ENCODE measurements around the gene SMIM22.
"Not testable (repeated sequence)": the region's sequence is repeated elsewhere in the genome, so short reads cannot be mapped to it uniquely, and the experiment has no call there.

The SMIM22 gene

DNA sequence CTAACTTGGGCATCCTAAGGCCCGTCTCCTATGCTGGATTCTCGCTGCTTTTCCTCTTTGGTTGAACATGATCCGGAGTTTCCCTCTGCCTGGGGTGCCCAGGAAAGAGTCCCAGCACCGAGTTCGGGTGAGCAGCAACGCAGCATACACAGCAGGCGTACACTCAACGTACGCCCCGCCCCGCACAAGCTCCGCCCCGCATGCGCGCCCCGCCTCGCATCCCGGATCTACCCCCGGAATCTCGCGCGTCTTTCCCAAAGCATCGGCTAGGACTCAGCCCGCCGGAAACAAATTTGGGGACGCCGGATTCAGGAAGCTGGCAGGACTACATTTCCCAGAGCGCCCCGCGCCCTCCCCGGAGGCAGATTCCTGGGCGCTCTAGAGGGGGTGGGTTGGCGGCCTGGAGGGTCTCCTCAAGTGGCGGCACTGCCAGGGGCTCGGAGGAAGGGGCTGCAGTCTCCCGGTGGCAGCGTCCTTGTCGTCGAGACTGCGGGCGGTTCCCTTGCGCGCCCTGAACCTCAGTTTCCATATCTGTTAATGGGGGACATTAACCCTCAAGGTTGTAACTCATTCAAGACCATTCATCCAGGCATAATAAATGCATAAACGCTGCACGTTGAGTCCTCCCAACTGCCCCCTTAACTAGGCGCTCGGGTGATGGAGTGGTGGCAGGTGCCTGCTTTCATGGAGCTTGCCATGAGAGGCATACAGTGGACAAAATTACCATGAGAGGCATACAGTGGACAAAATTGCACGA lies 26.4 kb upstream of the SMIM22 start:
- peak; percentile 91 for DNase-seq (ENCODE audit: low read depth)

GRCh38 chr16:4769306-4769638 lies 25.9 kb upstream of the SMIM22 start:
- no peak for DNase-seq (ENCODE audit: low read depth)

DNA sequence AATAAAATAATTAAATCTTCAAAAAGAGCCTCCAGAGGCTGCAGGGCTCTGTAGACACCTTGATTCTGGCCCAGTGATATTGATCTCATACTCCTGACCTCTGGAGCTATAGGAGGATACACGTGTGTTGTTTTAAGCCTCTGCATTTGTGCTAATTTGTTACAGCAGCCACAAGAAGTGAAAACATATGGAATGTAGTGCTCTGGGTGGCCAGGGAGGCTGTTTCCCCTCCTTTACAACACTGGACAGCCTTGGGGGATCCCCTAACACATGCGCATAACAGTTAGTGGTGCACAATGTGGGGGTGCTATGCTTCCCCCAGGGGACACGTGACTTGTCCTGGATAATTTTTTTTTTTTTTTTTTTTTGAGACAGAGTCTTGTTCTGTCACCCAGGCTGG lies 23.5 kb upstream of the SMIM22 start:
- DNase-seq (ENCODE audit: low read depth), result no peak

GRCh38 chr16:4772351-4772750 lies 22.8 kb upstream of the SMIM22 start:
- DNase-seq (ENCODE audit: low read depth), result no peak

DNA sequence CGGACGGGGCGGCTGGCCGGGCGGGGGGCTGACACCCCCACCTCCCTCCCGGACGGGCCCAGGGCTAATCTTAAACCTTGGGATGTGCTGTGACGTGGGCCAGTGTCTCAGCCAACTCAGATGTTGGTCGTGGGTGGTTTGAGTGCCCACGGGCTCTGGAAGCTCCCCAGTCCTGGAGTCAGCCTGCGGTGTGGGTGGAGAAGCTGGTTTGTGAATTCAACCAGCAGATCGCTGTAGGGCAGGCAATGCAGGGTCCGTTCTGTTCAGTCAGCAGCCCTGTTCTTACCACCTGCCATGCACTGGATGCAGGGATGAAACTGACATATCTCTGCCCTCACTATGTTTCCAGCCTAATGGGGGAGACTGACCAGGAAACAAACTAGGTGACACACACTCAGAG lies 20.2 kb upstream of the SMIM22 start:
- DNase-seq (ENCODE audit: low read depth), result no peak

GRCh38 chr16:4776141-4776705 lies 18.9 kb upstream of the SMIM22 start:
- DNase-seq (ENCODE audit: low read depth), result no peak

DNA sequence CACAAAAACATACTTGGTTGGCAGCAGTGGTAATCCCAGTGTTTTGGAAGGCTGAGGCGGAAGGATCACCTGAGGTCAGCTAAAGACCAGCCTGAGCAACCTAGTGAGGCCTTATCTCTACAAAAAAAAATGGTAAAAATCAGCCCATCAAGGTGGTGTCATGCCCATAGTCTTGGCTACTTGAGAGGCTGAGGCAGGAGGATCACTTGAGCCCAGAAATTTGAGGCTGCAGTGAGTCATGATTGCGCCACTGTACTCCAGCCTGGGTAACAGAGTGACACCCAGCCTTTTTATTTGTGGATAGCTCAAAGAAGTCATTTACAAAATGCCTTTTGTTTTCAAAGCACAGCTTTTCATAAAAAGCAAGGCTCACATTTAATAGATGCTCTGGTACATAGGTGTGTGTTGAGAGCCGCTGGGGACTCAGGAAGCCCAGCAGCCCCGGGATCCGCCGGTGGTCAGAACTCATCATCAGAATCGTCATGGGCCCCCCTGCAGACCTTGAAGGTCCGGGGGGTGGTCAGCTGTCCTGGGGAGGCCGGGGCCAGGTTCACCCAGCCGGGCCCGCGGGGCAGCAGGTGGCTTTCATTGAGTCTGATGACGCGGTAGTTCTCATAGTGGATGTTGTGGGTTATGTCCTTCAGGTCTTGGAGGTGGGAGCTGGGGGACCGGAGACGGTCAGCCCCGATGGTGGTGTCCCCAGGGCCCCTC lies 17.7 kb upstream of the SMIM22 start:
- DNase-seq (ENCODE audit: low read depth), result no peak

DNA sequence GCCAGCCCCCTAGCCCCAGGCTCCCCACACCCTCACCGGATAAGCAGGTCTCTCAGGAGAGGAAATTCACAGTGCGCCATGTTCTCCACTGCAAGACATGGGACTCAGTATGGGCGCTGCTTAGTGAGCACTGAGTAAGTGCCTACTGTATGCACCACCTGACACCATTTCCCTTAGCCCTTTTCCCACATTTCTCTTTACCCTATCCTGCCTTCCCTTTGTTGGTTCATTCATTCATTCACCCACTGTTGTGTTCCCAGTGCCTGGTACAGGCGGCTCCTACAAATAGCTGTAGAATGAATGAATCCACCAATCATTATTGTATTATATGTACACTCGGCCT lies 17.1 kb upstream of the SMIM22 start:
- no peak for DNase-seq (ENCODE audit: low read depth)

- peak; percentile 11 for DNase-seq (ENCODE audit: low read depth)
Measured at GRCh38 chr16:4780235-4780634, 14.9 kb upstream of the SMIM22 start.

- no peak for DNase-seq (ENCODE audit: low read depth)
Measured at GRCh38 chr16:4783251-4783950, 11.8 kb upstream of the SMIM22 start.

GRCh38 chr16:4783951-4784336 lies 11.2 kb upstream of the SMIM22 start:
- no peak for DNase-seq (ENCODE audit: low read depth)

GRCh38 chr16:4784444-4784987 lies 10.7 kb upstream of the SMIM22 start:
- DNase-seq (ENCODE audit: low read depth), result not testable (repeated sequence)

- DNase-seq (ENCODE audit: low read depth), result no peak
Measured at GRCh38 chr16:4785758-4786433, 9.3 kb upstream of the SMIM22 start.

GRCh38 chr16:4787068-4787467 lies 8.1 kb upstream of the SMIM22 start:
- DNase-seq (ENCODE audit: low read depth), result no peak

DNA sequence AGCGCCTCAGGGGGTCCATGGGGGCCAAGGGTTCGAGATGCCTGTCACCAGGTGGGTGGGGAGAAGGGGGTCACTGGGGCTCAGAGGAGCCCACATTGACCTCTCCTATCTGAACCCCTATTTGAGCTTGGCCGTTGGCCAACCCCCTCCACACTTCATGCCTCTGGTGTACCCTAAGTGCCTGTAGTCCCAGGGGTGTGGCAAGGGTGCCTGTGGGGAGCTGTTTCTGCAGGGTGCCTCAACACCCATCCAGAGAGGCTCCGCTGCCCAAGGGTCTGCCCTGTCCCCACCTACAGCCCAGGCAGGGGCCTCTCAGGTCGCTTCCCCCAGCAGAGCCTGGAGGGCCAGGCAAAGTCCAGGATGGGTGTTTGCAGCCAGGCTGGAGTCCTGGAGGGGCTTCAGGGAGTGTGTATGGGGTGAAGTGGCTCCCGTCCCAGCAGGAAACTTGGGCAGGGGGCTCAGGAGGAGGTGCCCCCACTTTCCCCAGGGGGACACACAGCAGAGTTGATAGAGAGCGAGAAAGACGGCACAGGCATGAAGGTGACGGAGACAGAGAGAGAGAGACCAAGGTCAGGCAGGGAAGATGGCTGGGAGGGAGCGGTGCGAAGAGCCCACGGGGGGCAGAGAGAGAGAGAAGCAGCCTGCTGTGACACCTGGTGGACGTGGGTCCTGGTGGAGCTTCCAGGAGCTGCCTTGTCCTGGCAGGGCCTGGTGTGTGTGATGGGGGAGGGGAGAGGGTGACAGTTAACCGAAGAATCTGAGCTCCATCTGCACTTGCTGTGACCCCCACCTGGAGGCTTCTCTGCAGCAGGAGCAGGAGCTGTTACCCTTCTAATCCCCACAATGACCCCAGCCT lies 7.3 kb upstream of the SMIM22 start, which contains the start of gene SEPTIN12:
TSS of gene SEPTIN12 (minus strand) at position 719 of the 856 bp plus-strand sequence. CDS start at position 19, 700 bp downstream.
- DNase-seq (ENCODE audit: low read depth), result no peak

DNA sequence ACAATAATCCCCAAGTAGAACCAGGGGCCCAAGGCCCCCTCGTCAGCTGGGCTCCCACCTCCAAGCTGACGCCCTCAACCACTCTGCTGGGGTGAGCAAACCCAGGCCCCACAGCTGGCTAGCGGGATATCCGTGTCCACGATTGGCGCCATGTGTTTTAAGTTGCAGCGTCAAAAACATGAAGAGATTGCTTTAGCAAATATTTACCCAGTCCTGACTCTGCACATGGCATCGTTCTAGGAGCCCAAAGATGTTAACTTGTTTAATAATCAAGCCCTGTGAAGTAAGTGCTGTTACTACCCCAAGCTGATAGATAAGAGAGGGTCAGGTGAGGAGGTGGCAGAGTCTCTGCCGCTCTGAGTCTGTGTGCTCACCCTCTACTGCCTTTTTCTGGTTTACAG lies 6.7 kb upstream of the SMIM22 start:
- DNase-seq (ENCODE audit: low read depth), result no peak

DNA sequence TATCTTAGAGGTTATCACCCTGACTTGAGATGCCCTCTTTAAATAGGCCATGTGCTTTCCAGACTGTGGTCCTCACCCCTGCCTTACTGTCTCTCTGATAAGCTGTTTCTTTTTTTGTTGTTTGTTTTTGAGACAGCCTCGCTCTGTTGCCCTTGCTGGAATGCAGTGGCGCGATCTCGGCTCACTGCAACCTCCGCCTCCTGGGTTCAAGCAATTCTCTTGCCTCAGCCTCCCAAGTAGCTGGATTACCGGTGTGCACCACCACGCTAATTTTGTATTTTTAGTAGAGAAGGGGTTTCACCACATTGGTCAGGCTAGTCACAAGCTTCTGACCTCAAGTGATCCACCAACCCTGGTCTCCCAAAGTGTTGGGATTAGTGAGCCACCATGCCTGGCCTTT lies 6.3 kb upstream of the SMIM22 start:
- no peak for DNase-seq (ENCODE audit: low read depth)

DNA sequence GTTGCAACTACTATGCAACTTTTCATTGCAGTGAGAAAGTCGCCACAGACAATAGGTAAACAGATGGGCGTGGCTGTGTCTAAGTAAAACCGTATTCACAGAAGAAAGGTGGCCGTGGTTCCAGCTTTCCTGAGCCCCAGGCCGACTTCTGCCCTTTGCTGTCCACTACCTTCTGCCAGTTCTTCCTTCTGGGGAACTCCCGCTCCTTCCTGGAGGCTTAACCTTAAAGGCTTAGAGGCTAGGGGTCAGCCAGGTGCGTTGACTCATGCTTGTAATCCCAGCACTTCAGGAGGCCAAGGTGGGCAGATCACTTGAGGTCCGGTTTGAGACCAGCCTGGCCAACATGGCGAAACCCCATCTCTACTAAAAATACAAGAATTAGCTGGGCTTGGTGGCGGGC lies 4.9 kb upstream of the SMIM22 start:
- DNase-seq (ENCODE audit: low read depth), result no peak

DNA sequence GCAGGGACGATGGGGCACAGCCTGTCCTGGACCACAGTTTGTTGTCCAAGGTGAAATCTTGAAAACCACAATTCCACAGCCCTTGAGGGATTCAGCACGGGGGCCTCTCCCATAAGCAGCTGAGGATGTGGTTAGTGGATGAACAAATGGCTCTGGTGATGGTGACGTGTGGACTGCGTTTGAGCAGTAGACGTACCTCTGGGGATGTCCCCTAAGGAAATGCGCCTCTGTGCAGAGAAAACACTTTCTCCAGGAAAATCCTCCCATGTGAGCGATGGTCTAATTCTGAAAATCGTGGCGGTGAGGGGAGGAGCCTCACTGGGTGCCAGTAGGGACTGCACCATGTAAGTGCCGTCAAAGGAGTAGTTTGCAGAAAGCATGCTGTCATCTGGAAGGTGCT lies 4.3 kb upstream of the SMIM22 start:
- no peak for DNase-seq (ENCODE audit: low read depth)

DNA sequence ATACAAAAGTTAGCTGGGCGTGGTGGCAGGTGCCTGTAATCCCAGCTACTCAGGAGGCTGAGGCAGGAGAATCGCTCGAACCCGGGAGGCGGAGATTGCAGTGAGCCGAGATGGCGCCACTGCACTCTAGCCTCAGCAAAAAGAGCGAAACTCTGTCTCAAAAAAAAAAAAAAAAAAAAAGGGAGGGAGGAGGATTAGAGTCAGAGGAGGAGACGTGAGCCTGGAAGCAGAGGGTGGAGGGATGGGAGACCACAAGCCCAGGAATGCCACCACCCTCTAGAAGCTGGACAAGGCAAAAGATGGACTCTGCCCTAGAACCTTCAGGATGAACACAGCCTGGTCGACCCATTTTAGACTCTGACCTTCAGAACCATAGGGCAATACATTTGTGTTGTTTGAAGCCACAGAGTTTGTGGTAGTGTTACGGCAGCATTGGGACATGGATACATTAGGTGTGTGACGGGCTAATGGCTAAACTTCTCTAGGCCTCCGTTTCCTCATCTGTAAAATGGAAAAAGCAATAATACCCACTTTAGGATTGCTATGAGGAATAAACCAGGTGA lies 2.1 kb upstream of the SMIM22 start:
- no peak for DNase-seq (ENCODE audit: low read depth)

Measured in amniotic epithelial cell (primary cell).